Nephron (organoid): Measurements from ENCODE around the gene FAM50A.

Experiments used
- H3K27ac Mint-ChIP-seq, 3 experiments: 2 replicates each; pipeline ENCODE4 v1.8.0; 2020; ENCODE audit warnings: mixed read lengths in 3 of 3, mild to moderate bottlenecking in 2 of 3, moderate library complexity in 1 of 3
- H3K27me3 Mint-ChIP-seq: 2 replicates; pipeline ENCODE4 v1.8.0; 2021; ENCODE audit warnings: low read depth, mild to moderate bottlenecking, moderate library complexity, mixed read lengths
- H3K36me3 Mint-ChIP-seq: 2 replicates; pipeline ENCODE4 v1.8.0; 2020; ENCODE audit warnings: low read depth, mixed read lengths
- H3K4me1 Mint-ChIP-seq: 2 replicates; pipeline ENCODE4 v1.8.0; 2020; ENCODE audit warnings: mixed read lengths
- H3K4me3 Mint-ChIP-seq, 3 experiments: 2 replicates each; pipeline ENCODE4 v1.8.0; 2020; ENCODE audit warnings: mild to moderate bottlenecking in 3 of 3, mixed read lengths in 3 of 3, moderate library complexity in 2 of 3
- H3K9me3 Mint-ChIP-seq: 2 replicates; pipeline ENCODE4 v1.8.0; 2020; ENCODE audit warnings: mixed read lengths
- TF ChIP-seq, protein P1 (sequence below), 3 experiments: fragments of 200-600 bp; sonication (generic); IDR thresholded peaks; one replicate each; pipeline ENCODE4 v1.5.0; 2021; ENCODE audit warnings: antibody characterized with exemption in 3 of 3; ENCODE audit not compliant: unreplicated experiment in 3 of 3

The FAM50A gene

DNA sequence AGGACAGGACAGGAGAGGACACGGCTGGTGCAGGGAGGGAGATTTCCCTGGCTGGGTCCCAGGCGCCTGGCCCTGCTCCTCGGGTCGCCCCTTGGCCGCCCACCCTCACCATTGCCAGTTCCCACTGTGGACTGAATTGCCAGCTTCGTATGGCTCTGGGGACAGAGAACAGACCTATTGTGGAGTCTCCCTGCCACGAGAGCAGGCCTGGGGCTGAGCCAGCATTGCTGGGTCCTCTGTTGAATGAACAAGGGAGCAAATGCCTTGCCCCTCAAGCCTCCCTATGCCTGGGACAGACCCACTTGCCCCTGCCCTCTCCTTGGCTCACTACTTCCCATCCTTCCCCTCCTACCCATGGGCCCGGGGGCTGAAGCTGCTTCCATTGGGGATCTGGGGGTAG lies 18.5 kb downstream of the FAM50A start:
- H3K36me3 Mint-ChIP-seq, result peaks cover 18% of the 10 kb centered on the region
- H3K9me3 Mint-ChIP-seq, result peaks cover 13% of the 10 kb centered on the region
- H3K4me1 Mint-ChIP-seq, result peaks cover 2% of the 10 kb centered on the region
- H3K27me3 Mint-ChIP-seq, result no peaks in the 10 kb centered on the region
- no peak overlapping the region for H3K27ac Mint-ChIP-seq
- TF ChIP-seq, protein P1, sequence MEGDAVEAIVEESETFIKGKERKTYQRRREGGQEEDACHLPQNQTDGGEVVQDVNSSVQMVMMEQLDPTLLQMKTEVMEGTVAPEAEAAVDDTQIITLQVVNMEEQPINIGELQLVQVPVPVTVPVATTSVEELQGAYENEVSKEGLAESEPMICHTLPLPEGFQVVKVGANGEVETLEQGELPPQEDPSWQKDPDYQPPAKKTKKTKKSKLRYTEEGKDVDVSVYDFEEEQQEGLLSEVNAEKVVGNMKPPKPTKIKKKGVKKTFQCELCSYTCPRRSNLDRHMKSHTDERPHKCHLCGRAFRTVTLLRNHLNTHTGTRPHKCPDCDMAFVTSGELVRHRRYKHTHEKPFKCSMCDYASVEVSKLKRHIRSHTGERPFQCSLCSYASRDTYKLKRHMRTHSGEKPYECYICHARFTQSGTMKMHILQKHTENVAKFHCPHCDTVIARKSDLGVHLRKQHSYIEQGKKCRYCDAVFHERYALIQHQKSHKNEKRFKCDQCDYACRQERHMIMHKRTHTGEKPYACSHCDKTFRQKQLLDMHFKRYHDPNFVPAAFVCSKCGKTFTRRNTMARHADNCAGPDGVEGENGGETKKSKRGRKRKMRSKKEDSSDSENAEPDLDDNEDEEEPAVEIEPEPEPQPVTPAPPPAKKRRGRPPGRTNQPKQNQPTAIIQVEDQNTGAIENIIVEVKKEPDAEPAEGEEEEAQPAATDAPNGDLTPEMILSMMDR (IDR thresholded peaks at IDR 0.05; ENCODE audit: unreplicated experiment in 3 of 3), result no peak
- peak overlapping the region in 1 of 3 experiments; percentile 56 for H3K4me3 Mint-ChIP-seq

DNA sequence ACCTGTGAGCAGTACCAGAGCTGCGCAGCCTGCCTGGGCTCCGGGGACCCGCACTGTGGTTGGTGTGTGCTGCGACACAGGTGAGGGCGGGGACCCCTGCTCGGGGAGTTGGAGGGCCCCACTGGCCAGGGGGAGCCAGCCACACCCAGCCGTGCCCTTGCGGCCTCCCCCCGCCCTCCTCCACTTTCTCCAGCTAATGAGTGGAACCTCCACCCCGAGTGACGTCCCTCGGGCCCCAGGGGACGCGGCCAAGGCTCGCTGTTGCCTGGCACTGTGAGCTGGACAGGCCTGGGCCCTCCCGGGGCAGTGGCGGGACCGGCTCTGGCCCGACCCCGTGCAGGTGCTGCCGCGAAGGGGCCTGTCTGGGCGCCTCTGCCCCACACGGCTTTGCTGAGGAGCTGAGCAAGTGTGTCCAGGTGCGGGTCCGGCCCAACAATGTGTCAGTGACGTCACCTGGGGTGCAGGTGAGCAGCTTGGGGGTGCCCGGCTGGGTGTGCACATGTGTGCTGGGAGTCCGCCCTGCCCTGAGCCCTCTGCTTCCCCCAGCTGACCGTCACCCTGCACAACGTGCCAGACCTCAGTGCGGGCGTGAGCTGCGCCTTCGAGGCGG lies 19.8 kb downstream of the FAM50A start:
- TF ChIP-seq, protein P1 (IDR thresholded peaks at IDR 0.05; ENCODE audit: unreplicated experiment in 3 of 3), result no peak
- Mint-ChIP-seq H3K27me3 (no peaks in the 10 kb centered on the region), H3K36me3 (peaks cover 17% of the 10 kb centered on the region), H3K27ac (no peak overlapping the region), H3K4me1 (no peaks in the 10 kb centered on the region), H3K9me3 (peaks cover 12% of the 10 kb centered on the region), H3K4me3 (no peak overlapping the region)

DNA sequence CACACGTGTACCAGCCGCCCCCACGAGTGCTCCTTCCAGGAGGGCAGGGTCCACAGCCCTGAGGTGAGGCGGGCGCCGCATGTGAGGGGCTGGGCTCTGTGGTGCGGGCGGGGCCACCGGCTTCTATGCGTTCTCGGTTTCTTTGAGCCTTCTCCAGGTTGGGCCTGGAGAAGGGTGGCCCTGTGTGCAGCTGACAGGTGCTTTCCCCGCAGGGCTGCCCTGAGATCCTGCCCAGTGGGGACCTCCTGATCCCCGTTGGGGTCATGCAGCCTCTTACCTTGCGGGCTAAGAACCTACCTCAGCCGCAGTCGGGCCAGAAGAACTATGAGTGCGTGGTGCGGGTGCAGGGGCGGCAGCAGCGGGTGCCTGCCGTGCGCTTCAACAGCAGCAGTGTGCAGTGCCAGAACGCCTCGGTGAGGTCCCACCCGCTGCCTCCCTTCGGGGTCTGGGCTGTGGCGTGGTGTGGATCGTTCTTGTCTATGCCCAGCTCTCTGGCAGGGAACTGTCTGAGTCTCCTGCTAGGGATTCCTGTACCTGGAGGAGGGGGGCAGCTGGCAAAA lies 20.9 kb downstream of the FAM50A start:
- Mint-ChIP-seq H3K27ac (no peak overlapping the region), H3K4me3 (no peak overlapping the region), H3K4me1 (no peaks in the 10 kb centered on the region), H3K36me3 (peaks cover 17% of the 10 kb centered on the region), H3K27me3 (no peaks in the 10 kb centered on the region), H3K9me3 (peaks cover 12% of the 10 kb centered on the region)
- TF ChIP-seq, protein P1 (IDR thresholded peaks at IDR 0.05; ENCODE audit: unreplicated experiment in 3 of 3), result no peak

DNA sequence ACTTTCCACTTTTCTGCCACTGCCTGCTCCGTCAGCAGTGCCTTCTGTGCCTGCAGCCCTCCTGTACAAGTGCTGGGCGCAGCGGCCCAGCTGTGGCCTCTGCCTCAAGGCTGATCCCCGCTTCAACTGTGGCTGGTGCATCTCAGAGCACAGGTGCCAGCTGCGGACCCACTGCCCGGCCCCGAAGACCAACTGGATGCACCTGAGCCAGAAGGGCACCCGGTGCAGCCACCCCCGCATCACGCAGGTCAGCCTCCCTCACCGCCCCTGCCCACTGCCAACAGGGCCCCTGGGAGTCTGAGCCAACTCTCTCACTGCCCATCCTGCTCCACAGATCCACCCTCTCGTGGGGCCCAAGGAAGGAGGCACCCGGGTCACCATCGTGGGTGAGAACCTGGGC lies 21.7 kb downstream of the FAM50A start:
- Mint-ChIP-seq H3K4me3 (no peak overlapping the region), H3K9me3 (peaks cover 12% of the 10 kb centered on the region), H3K27me3 (no peaks in the 10 kb centered on the region), H3K4me1 (no peaks in the 10 kb centered on the region), H3K36me3 (peaks cover 22% of the 10 kb centered on the region), H3K27ac (no peak overlapping the region)
- TF ChIP-seq, protein P1 (IDR thresholded peaks at IDR 0.05; ENCODE audit: unreplicated experiment in 3 of 3), result no peak

- Mint-ChIP-seq H3K4me3 (no peak overlapping the region), H3K27me3 (no peaks in the 10 kb centered on the region), H3K36me3 (peaks cover 27% of the 10 kb centered on the region), H3K4me1 (no peaks in the 10 kb centered on the region), H3K9me3 (peaks cover 10% of the 10 kb centered on the region), H3K27ac (no peak overlapping the region)
- TF ChIP-seq, protein P1 (IDR thresholded peaks at IDR 0.05; ENCODE audit: unreplicated experiment in 3 of 3), result no peak
Measured at GRCh38 chrX:154466036-154466435, 22.1 kb downstream of the FAM50A start.

GRCh38 chrX:154466907-154467306 lies 23.0 kb downstream of the FAM50A start:
- TF ChIP-seq, protein P1 (IDR thresholded peaks at IDR 0.05; ENCODE audit: unreplicated experiment in 3 of 3), result no peak
- peaks cover 7% of the 10 kb centered on the region for H3K9me3 Mint-ChIP-seq
- peaks cover 23% of the 10 kb centered on the region for H3K36me3 Mint-ChIP-seq
- H3K4me3 Mint-ChIP-seq, result no peak overlapping the region
- no peaks in the 10 kb centered on the region for H3K4me1 Mint-ChIP-seq
- no peak overlapping the region for H3K27ac Mint-ChIP-seq
- no peaks in the 10 kb centered on the region for H3K27me3 Mint-ChIP-seq
